HTR-8/SVneo (cell line): ENCODE results near the gene RALGDS.
A peak's percentile ranks its signal among the peaks of the same experiment; 100 is the strongest.

Experiments
- DNase-seq: peaks from one replicate; pipeline ENCODE4 v3.0.0; 2011; ENCODE audit warnings: low spot score, mixed read lengths; ENCODE audit not compliant: insufficient read length
- FAIRE-seq: peaks from 2 replicates; lab custom pipeline; 2011; peaks lifted over from hg19 to GRCh38; lab: Jason Lieb, UNC

RALGDS gene

GRCh38 chr9:133109931-133110650 lies 10.9 kb downstream of the RALGDS start:
- no peak for FAIRE-seq
- DNase-seq, result no peak

GRCh38 chr9:133108794-133109641 lies 12.0 kb downstream of the RALGDS start:
- no peak for FAIRE-seq
- no peak for DNase-seq

- DNase-seq (no peak), FAIRE-seq (no peak)
Observed at GRCh38 chr9:133107961-133108793, 12.9 kb downstream of the RALGDS start.

GRCh38 chr9:133107245-133107722 lies 13.8 kb downstream of the RALGDS start:
- DNase-seq (no peak), FAIRE-seq (no peak)

- DNase-seq (no peak), FAIRE-seq (no peak)
Observed at GRCh38 chr9:133106511-133107244, 14.4 kb downstream of the RALGDS start.

- FAIRE-seq (no peak), DNase-seq (no peak)
Observed at GRCh38 chr9:133105461-133105770, 15.6 kb downstream of the RALGDS start.

- DNase-seq, result no peak
- FAIRE-seq, result no peak
Observed at GRCh38 chr9:133104718-133105460, 16.2 kb downstream of the RALGDS start.

- FAIRE-seq (no peak), DNase-seq (no peak)
Observed at GRCh38 chr9:133103987-133104505, 17.0 kb downstream of the RALGDS start.

- FAIRE-seq (peak; percentile 23), DNase-seq (peak; percentile 48)
Observed at GRCh38 chr9:133103183-133103986, 17.7 kb downstream of the RALGDS start.

- FAIRE-seq, result no peak
- DNase-seq, result no peak
Observed at GRCh38 chr9:133102190-133103021, 18.6 kb downstream of the RALGDS start.

GRCh38 chr9:133101356-133102189 lies 19.5 kb downstream of the RALGDS start:
- FAIRE-seq (no peak), DNase-seq (no peak)

- no peak for DNase-seq
- FAIRE-seq, result no peak
Observed at GRCh38 chr9:133100506-133101355, 20.3 kb downstream of the RALGDS start.

GRCh38 chr9:133099726-133100505 lies 21.1 kb downstream of the RALGDS start:
- DNase-seq (no peak), FAIRE-seq (no peak)

- FAIRE-seq (no peak), DNase-seq (no peak)
Observed at GRCh38 chr9:133098871-133099270, 22.2 kb downstream of the RALGDS start.
